Tibial nerve (tissue), 4 donors: Measurements from ENCODE around the gene PLS3. TPM values are rescaled to one million over a fixed set of nuclear protein-coding genes. Genes with fewer than 3 reads are reported as not detected.

Source experiments
- DNase-seq, 2 donors: peaks; one replicate each; pipeline ENCODE4 v3.0.0-alpha.2; 2019; ENCODE audit warnings: low spot score in 2 of 2
- H3K27ac ChIP-seq, 4 donors: fragments of 200-600 bp; sonication (generic) in 3 of 4; one replicate each; pipeline ENCODE4 v1.5.1; 2017 to 2019; ENCODE audit warnings: mild to moderate bottlenecking in 1 of 4
- H3K27me3 ChIP-seq, 2 donors: fragments of 200-600 bp; sonication (generic) in 1 of 2; one replicate each; pipeline versions ENCODE4 v1.5.1 to v1.6.0; 2017 to 2019
- H3K36me3 ChIP-seq, 3 donors: fragments of 200-600 bp; sonication (generic); one replicate each; pipeline ENCODE4 v1.5.1; 2018 to 2019
- H3K4me1 ChIP-seq, 4 donors: fragments of 200-600 bp; sonication (generic) in 3 of 4; one replicate each; pipeline ENCODE4 v1.5.1; 2017 to 2019
- H3K4me3 ChIP-seq, 4 donors: fragments of 200-600 bp; sonication (generic) in 3 of 4; one replicate each; pipeline ENCODE4 v1.5.1; 2017 to 2019; ENCODE audit warnings: mild to moderate bottlenecking in 1 of 4, moderate library complexity in 1 of 4
- H3K9me3 ChIP-seq, 4 donors: fragments of 200-600 bp; sonication (generic) in 3 of 4; one replicate each; pipeline ENCODE4 v1.5.1; 2017 to 2019
- EP300 ChIP-seq, 2 donors: sonication (generic); formaldehyde crosslinking; IDR thresholded peaks; one replicate each; pipeline ENCODE4 v1.6.1; 2017; ENCODE audit warnings: antibody characterized with exemption in 2 of 2, mild to moderate bottlenecking in 1 of 2
- POLR2A ChIP-seq, 2 donors: fragments of 450-650 bp; IDR thresholded peaks; one replicate each; pipeline ENCODE4 v1.6.1; 2017; ENCODE audit warnings: antibody characterized with exemption in 2 of 2, mild to moderate bottlenecking in 2 of 2, moderate library complexity in 2 of 2
- WGBS, 2 donors: methylation state at CpG; one replicate each; pipeline ENCODE4 v1.1.5; 2018; 5-methylcytosine and 5-hydroxymethylcytosine counted together
- small RNA-seq: library from RNA; depleted of rRNA; stranded (forward); fragments of <200 nt; gene quantifications from one replicate; pipeline ENCODE3, GENCODE V24; 2016
- total RNA-seq, 4 donors: library from RNA; depleted of rRNA; stranded (reverse); fragments of >200 nt; gene quantifications; one replicate each; pipeline ENCODE4 v1.1.0, GENCODE V29; 2016
- TF ChIP-seq, protein P1 (sequence below), 5 experiments: fragments of 200-600 bp in 3 of 5; fragments of 450-650 bp in 2 of 5; sonication (generic) in 3 of 5; IDR thresholded peaks; one replicate each; pipeline ENCODE4 v1.5.1; 2016 to 2019; ENCODE audit warnings: antibody characterized with exemption in 5 of 5, mild to moderate bottlenecking in 3 of 5, moderate library complexity in 2 of 5

The PLS3 gene
- total RNA-seq, 4 donors from 2014 or later: 60.9 to 93.8 (median 82.4) TPM

DNA sequence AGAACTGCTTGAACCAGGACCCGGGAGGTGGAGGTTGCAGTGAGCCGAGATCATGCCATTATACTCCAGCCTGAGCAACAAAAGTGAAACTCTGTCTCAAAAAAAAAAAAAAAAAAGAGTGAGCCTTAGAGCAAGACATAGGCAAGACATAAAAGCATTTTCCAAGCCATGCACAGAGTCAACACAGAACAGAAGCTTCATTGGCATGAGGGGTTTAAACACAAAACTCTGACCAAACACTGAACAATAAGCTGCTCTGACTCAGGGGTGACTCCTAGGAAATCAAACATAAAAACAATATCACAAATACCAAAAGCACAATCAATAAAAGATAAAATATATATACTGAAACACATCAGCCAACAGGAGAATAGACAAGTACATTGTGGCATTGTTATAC, 136.8 kb downstream of the PLS3 start:
- Histone ChIP-seq H3K36me3 (no peaks in the 10 kb centered on the region), H3K4me3 (no peak overlapping the region), H3K27ac (no peak overlapping the region), H3K9me3 (no peaks in the 10 kb centered on the region), H3K4me1 (no peaks in the 10 kb centered on the region), H3K27me3 (peaks cover 0 to 50% of the 10 kb centered on the region in 2 donors)
- DNase-seq: no peak
- 57 to 72% methylated on average over 2 of the region's 2 CpGs for WGBS, 2 donors
- TF ChIP-seq, protein P1, sequence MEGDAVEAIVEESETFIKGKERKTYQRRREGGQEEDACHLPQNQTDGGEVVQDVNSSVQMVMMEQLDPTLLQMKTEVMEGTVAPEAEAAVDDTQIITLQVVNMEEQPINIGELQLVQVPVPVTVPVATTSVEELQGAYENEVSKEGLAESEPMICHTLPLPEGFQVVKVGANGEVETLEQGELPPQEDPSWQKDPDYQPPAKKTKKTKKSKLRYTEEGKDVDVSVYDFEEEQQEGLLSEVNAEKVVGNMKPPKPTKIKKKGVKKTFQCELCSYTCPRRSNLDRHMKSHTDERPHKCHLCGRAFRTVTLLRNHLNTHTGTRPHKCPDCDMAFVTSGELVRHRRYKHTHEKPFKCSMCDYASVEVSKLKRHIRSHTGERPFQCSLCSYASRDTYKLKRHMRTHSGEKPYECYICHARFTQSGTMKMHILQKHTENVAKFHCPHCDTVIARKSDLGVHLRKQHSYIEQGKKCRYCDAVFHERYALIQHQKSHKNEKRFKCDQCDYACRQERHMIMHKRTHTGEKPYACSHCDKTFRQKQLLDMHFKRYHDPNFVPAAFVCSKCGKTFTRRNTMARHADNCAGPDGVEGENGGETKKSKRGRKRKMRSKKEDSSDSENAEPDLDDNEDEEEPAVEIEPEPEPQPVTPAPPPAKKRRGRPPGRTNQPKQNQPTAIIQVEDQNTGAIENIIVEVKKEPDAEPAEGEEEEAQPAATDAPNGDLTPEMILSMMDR (IDR thresholded peaks at IDR 0.05): no peak
- no peak for TF ChIP-seq POLR2A (IDR thresholded peaks at IDR 0.05)
- TF ChIP-seq EP300 (IDR thresholded peaks at IDR 0.05): no peak

Small RNA genes within 50 kb of the gene (small RNA-seq; reads per million reads assigned to genes)
- not detected for gene RF00264
